ENCODE results near the gene ZFP92. TPM values are rescaled to one million over a fixed set of nuclear protein-coding genes. Genes with fewer than 3 reads are reported as not detected.

The ZFP92 gene
- total RNA-seq, 1 donor from 2014 or later, result 1.9 TPM

DNA sequence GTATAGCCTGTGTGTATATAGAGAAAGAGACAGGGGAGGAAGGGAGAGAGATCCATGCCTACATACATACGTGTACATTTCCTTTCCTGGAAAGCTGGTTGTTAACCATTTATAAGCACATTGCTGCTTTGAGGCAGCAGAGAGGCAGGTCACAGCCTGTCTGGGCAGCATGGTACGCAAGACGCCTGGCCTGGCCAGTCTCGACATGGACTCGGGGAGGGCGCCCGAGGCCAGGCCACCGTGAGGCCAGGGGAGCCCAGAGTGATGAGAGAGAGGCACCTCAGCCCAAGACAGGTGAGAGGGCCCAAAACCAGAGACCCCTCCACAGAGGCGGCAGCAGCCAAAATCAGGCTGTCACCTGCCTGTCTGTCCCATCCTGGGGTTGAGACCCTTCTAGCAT is 30.7 kb downstream of the ZFP92 start:
- no peaks in the 10 kb centered on the region for H3K36me3 ChIP-seq (ENCODE audit: control insufficient read depth, insufficient read depth, low read length)
- H3K27me3 ChIP-seq (ENCODE audit: control insufficient read depth, insufficient read depth, low read length), result no peaks in the 10 kb centered on the region
- no peak for DNase-seq (ENCODE audit: low read depth)
- H3K4me3 ChIP-seq (ENCODE audit: low read depth, low read length), result no peak overlapping the region
- TF ChIP-seq, protein P1, sequence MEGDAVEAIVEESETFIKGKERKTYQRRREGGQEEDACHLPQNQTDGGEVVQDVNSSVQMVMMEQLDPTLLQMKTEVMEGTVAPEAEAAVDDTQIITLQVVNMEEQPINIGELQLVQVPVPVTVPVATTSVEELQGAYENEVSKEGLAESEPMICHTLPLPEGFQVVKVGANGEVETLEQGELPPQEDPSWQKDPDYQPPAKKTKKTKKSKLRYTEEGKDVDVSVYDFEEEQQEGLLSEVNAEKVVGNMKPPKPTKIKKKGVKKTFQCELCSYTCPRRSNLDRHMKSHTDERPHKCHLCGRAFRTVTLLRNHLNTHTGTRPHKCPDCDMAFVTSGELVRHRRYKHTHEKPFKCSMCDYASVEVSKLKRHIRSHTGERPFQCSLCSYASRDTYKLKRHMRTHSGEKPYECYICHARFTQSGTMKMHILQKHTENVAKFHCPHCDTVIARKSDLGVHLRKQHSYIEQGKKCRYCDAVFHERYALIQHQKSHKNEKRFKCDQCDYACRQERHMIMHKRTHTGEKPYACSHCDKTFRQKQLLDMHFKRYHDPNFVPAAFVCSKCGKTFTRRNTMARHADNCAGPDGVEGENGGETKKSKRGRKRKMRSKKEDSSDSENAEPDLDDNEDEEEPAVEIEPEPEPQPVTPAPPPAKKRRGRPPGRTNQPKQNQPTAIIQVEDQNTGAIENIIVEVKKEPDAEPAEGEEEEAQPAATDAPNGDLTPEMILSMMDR (IDR thresholded peaks at IDR 0.05; ENCODE audit: insufficient read depth, low read length, poor library complexity, severe bottlenecking), result no peak

- H3K36me3 ChIP-seq (ENCODE audit: control insufficient read depth, insufficient read depth, low read length), result no peaks in the 10 kb centered on the region
- no peak overlapping the region for H3K4me3 ChIP-seq (ENCODE audit: low read depth, low read length)
- TF ChIP-seq, protein P1 (IDR thresholded peaks at IDR 0.05; ENCODE audit: insufficient read depth, low read length, poor library complexity, severe bottlenecking), result no peak
- no peaks in the 10 kb centered on the region for H3K27me3 ChIP-seq (ENCODE audit: control insufficient read depth, insufficient read depth, low read length)
- DNase-seq (ENCODE audit: low read depth), result no peak
Measured at GRCh38 chrX:153442463-153442862, 31.2 kb downstream of the ZFP92 start.

GRCh38 chrX:153443476-153444332 is 32.4 kb downstream of the ZFP92 start:
- TF ChIP-seq, protein P1 (IDR thresholded peaks at IDR 0.05; ENCODE audit: insufficient read depth, low read length, poor library complexity, severe bottlenecking), result no peak
- no peak overlapping the region for H3K4me3 ChIP-seq (ENCODE audit: low read depth, low read length)
- no peaks in the 10 kb centered on the region for H3K36me3 ChIP-seq (ENCODE audit: control insufficient read depth, insufficient read depth, low read length)
- DNase-seq (ENCODE audit: low read depth), result no peak
- no peaks in the 10 kb centered on the region for H3K27me3 ChIP-seq (ENCODE audit: control insufficient read depth, insufficient read depth, low read length)

GRCh38 chrX:153444333-153445011 is 33.2 kb downstream of the ZFP92 start:
- Histone ChIP-seq H3K27me3 (ENCODE audit: control insufficient read depth, insufficient read depth, low read length) (no peaks in the 10 kb centered on the region), H3K36me3 (ENCODE audit: control insufficient read depth, insufficient read depth, low read length) (no peaks in the 10 kb centered on the region), H3K4me3 (ENCODE audit: low read depth, low read length) (no peak overlapping the region)
- no peak for DNase-seq (ENCODE audit: low read depth)
- TF ChIP-seq, protein P1 (IDR thresholded peaks at IDR 0.05; ENCODE audit: insufficient read depth, low read length, poor library complexity, severe bottlenecking), result no peak

- H3K4me3 ChIP-seq (ENCODE audit: low read depth, low read length), result no peak overlapping the region
- TF ChIP-seq, protein P1 (IDR thresholded peaks at IDR 0.05; ENCODE audit: insufficient read depth, low read length, poor library complexity, severe bottlenecking), result no peak
- no peak for DNase-seq (ENCODE audit: low read depth)
- H3K27me3 ChIP-seq (ENCODE audit: control insufficient read depth, insufficient read depth, low read length), result no peaks in the 10 kb centered on the region
- no peaks in the 10 kb centered on the region for H3K36me3 ChIP-seq (ENCODE audit: control insufficient read depth, insufficient read depth, low read length)
Measured at GRCh38 chrX:153445106-153445855, 34.0 kb downstream of the ZFP92 start.

All from kidney epithelial cell (primary cell).